ENCODE results near the gene ABHD11.
A peak's percentile ranks its signal among the peaks of the same experiment; 100 is the strongest.
"Not testable (repeated sequence)": the region's sequence is repeated elsewhere in the genome, so short reads cannot be mapped to it uniquely, and the experiment has no call there.

The ABHD11 gene, protein sequence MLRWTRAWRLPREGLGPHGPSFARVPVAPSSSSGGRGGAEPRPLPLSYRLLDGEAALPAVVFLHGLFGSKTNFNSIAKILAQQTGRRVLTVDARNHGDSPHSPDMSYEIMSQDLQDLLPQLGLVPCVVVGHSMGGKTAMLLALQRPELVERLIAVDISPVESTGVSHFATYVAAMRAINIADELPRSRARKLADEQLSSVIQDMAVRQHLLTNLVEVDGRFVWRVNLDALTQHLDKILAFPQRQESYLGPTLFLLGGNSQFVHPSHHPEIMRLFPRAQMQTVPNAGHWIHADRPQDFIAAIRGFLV

DNA sequence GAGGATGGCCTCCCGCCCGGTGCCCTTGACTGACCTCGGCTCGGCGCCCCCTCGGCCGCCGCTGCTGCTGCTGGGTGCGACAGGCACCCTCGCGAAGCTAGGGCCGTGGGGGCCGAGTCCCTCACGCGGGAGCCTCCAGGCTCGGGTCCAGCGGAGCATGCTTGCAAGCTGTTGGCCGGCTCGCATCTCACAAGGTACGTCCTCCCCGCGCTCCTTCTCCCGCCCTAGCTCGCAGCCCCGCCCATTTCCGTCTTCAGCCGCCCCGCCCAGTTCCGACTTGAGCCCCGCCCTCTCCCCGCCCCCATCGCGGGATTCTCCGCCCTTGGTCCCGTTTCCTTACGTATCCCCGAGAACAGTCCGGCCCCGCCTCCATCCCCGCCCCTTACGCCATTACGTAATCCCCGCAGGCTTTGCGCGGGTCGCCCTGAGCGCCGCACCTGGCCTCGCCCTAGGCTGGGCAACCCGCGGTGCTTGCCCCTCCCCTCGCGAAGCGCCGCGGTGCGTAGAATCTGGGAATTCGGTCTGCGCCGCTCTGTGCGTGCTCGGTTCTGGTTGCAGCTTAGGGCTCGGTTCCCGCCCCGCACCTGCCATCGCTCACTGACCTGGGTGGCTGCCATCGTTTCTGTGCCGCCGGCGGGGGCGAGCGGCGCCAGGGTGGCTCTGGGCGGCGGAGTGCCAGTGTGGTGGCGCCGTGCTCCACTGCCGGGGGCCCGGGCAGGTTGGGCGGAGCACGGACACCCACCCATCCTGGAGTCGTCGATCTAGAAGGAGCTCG, at the start of gene ABHD11:
ABHD11 (minus strand) TSS at position 191 of the 775 bp plus-strand sequence; CDS start at position 159, 32 bp downstream.
- peak; percentile 98 for DNase-seq

DNA sequence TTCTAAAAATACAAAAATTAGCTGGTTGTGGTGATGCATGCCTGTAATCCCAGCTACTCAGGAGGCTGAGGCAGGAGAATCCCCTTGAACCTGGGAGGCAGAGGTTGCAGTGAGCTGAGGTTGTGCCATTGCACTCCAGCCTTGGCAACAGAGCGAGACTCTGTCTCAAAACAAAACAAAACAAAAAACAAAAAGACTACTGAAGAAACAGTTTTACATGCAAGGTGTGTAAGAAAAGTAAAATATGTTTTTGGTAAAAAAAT, 49.1 kb upstream of the ABHD11 start:
- DNase-seq = not testable (repeated sequence)

DNA sequence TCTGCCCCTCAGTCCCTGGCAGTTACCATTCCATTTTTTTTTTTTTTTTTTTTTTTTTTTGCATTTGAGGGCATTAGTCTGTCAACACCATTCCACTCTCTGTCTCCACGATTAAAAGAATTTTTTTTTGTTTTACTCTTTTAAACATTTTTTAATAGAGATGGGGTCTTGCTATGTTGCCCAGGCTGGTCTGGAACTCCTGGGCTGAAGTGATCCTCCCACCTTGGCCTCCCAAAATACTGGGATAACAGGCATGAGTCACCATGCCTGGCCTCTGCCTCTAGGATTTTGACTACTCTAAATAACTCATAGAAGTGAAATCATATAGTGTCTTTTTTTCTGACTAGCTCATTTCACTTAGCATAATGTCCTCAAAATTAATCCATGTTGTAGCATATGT, 48.0 kb upstream of the ABHD11 start:
- DNase-seq = no peak

DNA sequence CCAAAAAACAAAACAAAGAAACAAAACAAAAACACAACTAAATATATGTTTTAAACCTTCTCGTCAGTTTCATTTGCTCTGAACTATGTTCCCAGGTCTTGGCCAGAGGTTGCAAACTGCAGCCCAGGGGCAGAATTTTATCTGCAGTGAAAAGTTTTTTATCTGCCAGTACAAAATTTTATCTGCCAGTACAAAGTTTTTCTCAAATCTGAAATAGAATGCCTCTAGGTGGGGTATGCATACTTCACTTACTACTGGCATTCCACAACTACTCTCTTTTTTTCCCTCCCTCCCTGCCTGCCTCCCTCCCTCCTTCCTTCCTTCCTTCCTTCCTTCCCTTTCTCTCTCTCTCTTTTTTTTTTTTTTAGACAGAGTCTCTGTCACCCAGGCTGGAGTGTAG, 40.9 kb upstream of the ABHD11 start:
- DNase-seq = no peak

DNA sequence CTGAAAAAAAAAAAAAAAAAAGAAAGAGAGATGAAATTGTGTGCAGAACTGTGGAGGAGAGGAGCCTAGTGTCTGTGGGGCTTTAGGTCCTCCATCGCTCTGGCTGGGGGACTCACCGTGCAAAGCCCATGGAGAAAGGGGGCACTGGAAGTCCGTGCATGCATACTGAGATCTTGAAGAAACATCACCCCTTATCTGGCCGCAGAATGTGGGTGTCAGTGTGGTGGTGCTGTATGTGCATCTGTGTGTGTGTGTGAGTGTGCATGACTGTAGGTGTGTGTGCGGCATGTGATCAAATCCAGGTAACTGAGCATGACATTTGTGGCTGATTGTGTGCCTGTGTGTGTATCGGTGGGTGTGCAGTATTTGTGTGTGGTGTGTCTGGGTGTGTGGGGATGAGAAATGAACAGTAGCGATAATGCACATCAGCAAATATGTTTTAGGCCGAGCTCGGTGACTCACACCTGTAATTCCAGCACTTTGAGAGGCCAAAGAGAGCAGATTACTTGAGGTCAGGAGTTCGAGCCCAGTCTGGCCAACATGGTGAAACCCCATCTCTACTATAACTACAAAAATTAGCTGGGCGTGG, 40.3 kb upstream of the ABHD11 start:
- no peak for DNase-seq

DNA sequence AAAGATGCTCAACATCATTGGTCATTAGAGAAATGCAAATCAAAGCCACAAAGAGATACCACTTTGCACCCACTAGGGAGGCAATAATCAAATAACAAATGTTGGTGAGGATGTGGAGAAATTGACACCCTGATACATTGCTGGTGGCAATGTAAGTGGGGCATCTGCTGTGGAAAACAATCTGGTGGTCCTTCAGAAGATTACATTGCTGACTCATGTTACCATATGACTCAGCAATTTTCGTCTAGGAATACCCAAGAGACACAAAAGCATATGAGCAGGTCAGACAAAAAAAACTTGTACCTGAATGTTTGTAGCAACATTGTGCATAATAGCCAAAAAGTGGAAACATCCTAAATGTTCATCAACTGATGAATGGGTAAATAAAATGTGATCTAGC, 36.3 kb upstream of the ABHD11 start:
- peak; percentile 14 for DNase-seq

DNA sequence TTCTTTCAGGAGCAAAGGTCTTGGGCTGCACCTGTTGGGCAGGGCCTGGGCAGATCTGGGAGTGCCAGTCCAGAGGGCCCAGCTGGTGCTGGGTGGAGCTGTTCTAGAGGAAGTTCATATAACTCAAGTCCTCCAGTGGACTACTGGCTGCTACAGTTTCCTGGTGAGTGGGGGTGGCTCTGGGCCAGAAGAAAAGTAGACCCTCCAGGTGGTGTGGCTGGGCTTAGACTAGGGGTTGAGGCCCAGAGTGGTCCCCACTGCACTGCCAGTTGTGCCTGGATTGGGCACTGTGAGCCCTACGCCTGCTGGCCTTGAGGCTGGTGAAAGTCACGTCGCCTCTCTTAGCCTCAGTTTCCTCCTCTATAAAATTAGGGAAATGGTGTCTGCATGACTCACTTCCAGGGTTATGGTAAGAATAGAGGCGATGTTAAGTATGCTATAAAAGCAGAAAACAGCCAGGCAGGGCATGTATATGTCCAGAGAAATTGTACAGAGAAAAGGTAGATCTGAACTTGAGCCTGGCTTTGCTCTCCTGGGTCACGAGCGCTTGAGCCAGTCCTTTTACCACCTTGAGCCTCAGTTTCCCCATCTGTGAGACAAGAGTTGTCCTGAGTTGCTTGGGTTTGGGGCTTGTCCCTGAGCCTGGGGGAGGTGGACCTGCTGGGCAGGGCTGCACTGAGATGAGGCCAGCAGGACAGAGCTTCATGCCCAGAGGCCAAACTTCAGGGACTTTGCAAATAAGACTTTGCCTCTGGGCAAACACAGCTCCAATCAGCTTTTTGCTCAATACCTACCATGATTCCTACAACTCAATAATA, 35.3 kb upstream of the ABHD11 start:
- no peak for DNase-seq

DNA sequence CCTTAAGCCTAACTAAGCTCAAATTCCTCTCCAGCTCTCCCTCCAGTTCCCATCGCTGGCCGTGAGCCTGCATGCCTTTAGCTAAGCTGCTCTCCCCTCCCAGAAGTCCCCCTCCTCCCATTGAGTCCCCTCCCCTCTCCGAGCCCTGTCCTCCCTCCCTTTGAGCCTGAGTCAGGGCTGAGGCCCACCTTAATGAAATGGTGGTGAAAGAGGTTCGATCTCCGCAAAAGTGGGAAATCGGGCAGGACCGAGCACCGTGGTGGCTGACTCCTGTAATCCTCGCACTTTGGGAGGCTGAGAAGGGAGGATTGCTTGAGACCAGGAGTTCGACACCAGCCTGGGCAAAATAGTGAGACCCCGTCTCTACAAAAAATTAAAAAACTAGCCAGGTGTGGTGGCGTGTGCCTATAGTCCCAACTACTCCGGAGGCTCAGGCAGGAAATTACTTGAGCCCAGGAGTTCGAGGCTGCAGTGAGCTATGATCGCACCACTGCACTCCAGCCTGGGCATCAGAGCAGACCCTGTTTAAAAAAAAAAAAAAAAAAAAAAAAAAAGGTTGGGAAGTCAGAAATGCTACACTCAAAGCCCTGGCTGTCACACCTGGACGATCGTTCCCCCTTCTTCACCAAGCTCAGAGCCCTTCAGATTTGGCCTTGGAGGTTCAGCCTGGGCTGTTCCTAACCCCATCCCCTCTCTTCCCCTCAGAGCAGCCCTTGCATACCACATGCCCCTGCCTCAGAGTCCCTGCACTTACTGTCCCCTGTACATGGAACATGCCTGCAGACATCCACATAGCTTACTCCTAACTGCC, 32.5 kb upstream of the ABHD11 start:
- DNase-seq = no peak

DNA sequence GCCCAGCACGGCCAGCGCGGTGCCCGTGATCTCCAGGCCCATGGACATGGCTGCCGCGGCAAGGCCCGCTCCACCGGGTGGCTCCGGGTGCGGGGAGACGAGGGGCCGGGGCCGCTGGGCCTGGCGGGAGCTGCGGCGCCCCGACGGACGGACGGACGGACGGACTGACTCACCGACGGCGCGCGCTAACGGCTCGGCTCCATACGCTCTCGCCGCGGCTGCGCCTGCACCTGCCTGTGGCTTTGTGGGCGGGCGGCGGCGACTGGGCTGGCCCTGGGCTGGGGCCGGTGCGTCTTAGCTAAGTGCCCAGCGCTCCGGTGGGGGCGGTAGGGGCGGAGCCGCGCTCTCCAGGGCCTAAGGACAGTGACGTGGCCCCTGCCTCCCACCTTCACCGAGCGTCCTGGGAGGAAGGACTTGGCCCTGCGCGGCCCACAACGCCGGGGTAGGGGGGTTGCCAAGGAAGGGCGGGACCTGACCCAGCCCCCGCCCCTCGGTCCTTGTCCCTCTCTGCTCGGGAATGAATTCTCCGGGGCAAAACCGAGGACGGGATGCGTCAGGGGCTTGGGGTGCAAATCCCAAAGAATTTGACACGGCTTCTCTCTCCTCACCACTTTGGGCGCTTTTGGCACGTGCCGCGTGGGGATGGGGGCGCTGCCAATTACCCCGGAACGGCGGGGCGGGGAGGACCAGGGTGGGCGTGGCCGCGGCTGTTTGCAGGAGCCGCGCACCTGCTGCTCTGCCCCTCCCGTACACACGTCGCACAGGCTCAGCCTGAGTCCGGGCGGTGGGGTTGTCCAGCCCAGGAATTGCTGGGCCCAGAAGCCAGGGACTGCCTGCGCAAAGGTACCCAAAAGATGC, 31.6 kb upstream of the ABHD11 start, which contains the start of gene CLDN3:
CLDN3 (minus strand) TSS at position 269 of the 858 bp plus-strand sequence; CDS start at position 48, 221 bp downstream.
- DNase-seq = no peak

DNA sequence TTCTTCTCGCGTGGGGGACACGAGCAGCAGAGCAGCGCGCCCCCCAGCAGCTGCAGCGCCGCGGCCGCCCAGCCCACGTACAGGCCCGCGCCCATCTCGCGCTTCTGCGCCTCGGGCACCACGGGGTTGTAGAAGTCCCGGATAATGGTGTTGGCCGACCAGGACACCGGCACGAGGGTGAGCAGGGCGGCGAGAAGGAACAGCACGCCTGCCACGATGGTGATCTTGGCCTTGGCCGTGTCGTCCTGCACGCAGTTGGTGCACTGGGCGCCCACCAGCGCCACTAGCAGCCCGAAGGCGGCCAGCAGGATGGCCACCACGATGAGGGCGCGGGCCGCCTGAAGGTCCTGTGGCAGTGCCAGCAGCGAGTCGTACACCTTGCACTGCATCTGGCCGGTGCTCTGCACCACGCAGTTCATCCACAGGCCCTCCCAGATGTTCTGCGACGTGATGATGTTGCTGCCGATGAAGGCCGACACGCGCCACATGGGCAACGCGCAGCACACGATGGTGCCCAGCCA, 30.9 kb upstream of the ABHD11 start:
- DNase-seq = no peak

DNA sequence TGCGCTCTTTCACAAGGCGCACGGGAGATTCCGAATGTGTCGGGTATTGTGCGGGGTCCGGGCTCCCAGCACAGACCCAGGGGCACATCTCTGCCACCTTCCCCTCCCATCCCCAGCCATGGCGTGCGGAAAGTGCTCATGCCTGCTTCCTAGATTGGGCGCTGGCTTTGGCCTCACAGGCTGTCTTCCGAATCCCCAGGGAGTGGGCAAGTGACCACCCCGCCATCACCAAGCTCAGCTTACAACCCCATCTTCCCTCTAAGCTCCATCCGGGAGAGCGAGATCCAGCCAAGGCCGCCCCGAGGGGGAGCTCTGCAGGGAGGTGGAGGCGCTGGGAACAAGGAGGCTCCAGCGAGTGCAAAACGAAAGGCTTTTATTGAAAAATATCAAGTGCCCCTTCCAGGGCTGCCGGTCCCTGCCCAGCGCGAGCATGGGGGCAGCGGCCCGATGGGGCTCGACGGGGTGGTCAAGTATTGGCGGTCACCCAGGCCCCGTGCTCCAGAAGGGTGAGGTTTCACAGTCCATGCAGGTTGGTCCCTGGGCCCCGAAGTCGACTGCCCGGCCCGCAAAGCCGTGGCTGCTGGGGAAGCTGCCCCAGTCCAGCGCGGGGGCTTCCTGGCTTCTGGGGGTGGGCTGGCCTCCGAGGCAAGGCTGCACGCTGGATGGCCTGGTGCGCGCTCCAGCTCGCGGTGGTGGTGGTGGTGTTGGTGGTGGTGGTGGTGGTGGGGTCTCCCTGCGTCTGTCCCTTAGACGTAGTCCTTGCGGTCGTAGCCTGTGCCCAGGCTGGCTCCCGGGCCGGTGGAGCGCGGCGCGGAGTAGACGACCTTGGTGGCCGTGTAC, 30.3 kb upstream of the ABHD11 start:
- DNase-seq = no peak

DNA sequence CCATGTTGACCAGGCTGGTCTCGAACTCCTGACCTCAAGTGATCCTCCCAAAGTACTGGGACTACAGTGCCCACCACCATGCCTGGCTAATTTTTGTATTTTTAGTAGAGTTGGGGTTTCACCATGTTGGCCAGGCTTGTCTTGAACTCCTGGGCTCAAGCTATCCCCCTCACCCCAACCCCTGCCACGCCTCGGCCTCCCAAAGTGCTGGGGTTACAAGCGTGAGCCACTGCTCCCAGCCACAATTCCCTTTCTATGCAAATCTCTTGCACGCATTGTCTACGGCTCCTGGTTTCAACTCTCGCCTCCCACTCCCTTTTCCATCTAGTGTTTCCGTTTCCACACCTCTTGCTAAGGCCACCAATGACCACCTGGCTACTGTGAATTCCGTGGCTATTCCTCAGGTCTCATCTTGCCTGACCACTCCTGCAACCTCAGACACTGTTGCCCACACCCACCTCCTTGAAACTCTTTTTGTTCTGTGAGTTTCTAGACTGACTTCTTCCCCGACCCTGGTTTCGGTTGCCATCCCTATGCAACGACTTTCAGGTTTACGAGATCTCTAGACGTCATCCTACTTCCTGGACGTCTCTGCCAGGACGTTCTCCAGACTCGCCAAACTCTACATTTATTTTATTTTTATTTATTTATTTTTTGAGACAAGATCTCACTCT, 28.1 kb upstream of the ABHD11 start:
- DNase-seq = no peak

DNA sequence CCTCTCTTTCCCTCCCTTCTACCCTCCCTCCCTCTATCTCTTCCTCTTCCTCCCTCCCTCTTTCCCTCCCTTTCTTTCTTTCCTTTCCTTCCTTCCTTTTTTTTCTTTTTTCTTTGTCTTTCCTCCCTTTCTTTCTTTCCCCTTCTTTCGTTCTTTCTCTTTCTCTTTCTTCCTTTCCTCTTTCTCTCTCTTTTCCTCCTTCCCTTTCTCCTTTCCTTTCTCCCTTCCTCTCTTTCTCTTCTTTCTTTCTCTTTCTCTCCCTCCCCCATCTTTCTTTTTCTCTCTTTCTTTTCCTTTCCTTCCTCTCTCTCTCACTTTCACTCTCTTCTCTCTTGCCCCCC, 24.0 kb upstream of the ABHD11 start:
- DNase-seq = no peak

DNA sequence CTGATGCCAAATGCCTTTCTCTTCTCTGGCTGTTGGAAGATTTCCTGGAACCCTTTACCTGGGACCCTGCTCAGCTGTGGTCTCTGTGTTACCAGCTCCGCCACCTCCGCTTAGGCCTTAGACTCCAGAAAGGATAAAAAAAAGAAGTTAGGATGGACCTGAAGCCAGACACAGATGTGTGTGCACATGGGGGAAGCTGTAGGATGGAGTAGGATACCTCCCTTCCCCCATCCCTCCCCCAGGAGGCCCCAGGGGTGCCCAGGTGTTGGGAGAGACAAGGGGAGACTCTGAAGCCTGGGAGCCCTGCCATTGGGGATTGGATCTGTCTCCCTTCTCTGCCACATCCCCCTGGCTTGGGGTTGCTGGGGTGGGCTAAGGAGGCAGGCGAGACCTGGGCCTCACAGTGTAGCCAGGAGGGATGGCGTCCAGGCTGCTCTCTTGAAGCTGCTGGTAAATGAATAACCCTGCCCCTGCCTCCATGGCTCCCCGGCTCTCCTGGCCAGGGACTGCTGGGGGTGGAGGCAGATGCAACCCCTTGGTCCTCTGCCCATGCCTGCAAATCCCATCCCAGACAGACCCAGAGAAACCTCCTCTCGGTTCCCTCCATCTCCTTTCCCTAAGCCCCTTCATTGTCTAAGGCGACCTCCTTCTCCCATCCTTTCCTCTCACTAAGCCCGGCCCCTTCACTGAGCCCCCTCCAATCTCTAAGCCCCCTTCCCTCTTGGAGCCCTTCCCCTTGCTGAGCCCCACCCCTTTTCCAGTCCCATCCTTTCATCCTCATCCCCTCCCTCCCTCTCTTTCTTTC, 23.5 kb upstream of the ABHD11 start:
- DNase-seq = no peak

DNA sequence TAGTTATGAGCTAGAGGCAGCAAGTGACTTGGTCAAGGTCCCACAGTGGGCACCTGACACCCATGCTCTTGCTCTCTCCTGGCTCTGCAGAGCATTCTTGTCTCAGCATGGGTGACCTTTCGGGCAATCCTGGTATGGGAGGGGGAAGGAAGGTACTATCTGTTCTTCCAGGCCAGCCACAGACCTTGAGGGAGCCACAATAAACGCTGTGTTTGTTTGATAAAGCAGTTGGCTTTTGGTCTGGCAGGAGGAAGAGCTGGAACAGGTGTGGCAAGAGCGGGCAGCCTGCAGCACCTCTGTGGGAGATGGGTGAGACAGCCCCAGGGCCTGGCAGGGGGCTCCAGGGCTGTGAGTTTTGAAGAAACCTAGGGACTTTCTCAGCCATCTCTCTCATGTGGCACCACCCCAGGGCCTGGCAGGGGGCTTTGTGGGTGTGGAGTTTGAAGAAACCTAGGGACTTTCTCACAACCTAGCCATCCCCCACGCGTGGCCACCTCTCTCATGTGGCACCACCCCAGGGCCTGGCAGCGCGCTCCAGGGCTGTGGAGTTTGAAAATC, 20.1 kb upstream of the ABHD11 start:
- no peak for DNase-seq

DNA sequence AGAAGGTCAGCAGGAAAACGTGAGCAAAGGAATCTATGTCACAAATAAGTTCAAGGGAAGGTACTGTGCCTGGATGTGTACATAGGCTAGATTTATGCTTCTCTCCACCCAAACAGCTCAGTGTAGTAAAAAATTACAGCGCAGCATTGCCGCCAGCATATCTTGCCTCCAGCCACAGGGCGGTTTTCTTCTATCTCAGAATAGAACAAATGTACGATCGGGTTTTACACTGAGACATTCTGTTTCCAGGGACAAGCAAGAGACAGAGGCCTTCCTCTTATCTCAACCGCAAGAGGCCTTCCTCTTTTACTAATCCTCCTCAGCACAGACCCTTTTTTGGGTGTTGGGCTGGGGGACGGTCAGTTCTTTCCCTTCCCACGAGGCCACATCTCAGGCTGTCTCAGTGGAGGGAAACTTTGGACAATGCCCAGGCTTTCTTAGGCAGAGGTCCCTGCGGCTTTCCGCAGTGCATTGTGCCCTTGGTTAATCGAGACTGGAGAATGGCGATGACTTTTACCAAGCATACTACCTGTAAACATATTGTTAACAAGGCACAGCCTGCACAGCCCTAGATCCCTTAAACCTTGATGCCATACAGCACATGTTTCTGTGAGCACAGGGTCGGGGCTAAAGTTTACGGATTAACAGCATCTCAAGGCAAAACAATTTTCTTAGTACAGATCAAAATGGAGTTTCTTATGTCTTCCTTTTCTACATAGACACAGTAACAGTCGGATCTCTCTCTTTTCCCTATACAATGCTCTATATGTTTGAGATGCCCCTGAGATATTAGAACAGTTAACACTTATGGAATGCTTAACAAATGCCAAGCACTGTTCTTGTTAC, 11.6 kb upstream of the ABHD11 start:
- DNase-seq = no peak

DNA sequence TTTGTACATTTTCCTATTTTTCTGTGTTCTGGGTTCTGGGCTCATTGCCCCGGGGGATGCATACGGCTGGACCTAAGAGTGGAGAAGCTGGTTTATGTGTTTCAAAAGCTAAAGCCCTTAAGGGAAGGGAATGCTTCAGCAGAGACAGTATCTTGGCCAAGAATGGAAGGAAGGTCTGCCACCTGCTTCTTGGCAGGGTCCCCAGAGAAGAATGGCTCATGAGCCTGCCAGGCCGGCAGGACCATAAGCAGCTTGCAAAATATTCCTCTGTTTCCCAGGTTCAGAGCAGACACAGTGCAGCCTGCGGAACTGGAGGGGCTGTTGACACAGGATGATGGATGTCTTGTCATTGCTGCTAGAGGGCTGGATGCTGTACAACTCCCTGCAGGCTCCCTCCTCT, 7.8 kb upstream of the ABHD11 start:
- DNase-seq = no peak
